ENCODE measurements around the gene MOSMO. TPM values are rescaled to one million over a fixed set of nuclear protein-coding genes. Genes with fewer than 3 reads are reported as not detected.
A peak's percentile ranks its signal among the peaks of the same experiment; 100 is the strongest.
"Not testable (repeated sequence)": the region's sequence is repeated elsewhere in the genome, so short reads cannot be mapped to it uniquely, and the experiment has no call there.

MOSMO gene
- total and polyA plus RNA-seq, 8 donors, result 3.7 to 8.0 (median 5.1) TPM

DNA sequence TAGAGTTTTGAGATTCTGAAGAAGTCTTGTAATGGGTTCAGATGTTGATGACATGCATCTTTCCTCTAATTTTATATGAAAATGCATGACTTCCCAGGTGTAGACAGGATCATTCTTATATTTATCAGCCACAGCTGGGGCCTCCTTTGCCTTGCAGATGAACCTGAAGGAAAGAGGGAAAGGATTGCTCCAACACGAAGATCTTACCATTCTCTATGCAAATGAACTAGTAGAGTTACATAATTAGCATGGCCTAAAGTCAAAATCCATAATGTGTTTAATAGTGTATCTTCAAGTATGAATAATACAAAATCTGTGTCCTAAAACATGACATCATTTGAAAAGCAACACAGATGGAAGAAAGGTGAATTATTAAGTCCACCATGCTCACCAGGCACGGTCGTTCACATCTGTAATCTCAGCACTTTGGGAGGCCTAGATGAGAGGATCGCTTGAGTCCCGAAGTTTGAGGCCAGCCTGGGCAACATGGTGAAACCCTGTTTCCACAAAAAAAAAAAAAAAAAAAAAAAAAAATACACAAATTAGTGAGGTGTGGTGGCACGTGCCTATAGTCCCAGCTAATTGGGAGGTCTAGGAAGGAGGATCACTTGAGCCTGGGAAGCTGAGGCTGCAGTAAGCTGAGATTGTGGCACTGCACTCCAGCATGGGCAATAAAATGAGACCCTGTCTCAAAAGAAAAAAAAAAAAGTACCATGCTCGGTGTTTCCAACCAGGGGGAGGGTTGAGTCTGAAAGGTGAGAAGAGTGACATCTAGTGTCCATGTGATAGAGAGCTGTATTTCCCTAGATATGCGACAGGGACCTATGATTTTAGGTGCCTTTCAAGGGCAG, 90.7 kb downstream of the MOSMO start:
- DNase-seq, result no peak
- no peaks in the 10 kb centered on the region for H3K9me3 ChIP-seq
- TF ChIP-seq, protein P1, sequence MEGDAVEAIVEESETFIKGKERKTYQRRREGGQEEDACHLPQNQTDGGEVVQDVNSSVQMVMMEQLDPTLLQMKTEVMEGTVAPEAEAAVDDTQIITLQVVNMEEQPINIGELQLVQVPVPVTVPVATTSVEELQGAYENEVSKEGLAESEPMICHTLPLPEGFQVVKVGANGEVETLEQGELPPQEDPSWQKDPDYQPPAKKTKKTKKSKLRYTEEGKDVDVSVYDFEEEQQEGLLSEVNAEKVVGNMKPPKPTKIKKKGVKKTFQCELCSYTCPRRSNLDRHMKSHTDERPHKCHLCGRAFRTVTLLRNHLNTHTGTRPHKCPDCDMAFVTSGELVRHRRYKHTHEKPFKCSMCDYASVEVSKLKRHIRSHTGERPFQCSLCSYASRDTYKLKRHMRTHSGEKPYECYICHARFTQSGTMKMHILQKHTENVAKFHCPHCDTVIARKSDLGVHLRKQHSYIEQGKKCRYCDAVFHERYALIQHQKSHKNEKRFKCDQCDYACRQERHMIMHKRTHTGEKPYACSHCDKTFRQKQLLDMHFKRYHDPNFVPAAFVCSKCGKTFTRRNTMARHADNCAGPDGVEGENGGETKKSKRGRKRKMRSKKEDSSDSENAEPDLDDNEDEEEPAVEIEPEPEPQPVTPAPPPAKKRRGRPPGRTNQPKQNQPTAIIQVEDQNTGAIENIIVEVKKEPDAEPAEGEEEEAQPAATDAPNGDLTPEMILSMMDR (IDR thresholded peaks at IDR 0.05), result peak in 3 of 4 donors; percentile 19 to 37 (median 35)
- ATAC-seq, result peak in 3 of 4 donors; percentile 75 to 89 (median 84)
- H3K27ac ChIP-seq, result no peak overlapping the region
- no peaks in the 10 kb centered on the region for H3K4me1 ChIP-seq
- WGBS, 2 donors, result 37 to 54% methylated on average over 8 of the region's 8 CpGs
- intact Hi-C loops (cut with DNase I), result no loop called here
- H3K36me3 ChIP-seq, result no peaks in the 10 kb centered on the region
- H3K4me3 ChIP-seq, result no peak overlapping the region
- FAIRE-seq, result no peak
- H3K27me3 ChIP-seq, result no peaks in the 10 kb centered on the region

GRCh38 chr16:22099256-22099975, 91.5 kb downstream of the MOSMO start:
- Histone ChIP-seq H3K27me3 (no peaks in the 10 kb centered on the region), H3K27ac (no peak overlapping the region), H3K4me3 (no peak overlapping the region), H3K9me3 (no peaks in the 10 kb centered on the region), H3K4me1 (no peaks in the 10 kb centered on the region), H3K36me3 (no peaks in the 10 kb centered on the region)
- no peak for ATAC-seq
- intact Hi-C loops (cut with DNase I), result no loop called here
- WGBS, 2 donors, result 70 to 72% methylated on average over 9 of the region's 9 CpGs
- DNase-seq, result no peak
- TF ChIP-seq, protein P1 (IDR thresholded peaks at IDR 0.05), result no peak
- no peak for FAIRE-seq

- TF ChIP-seq, protein P1 (IDR thresholded peaks at IDR 0.05), result no peak
- Histone ChIP-seq H3K9me3 (no peaks in the 10 kb centered on the region), H3K4me1 (no peaks in the 10 kb centered on the region), H3K27me3 (no peaks in the 10 kb centered on the region), H3K27ac (no peak overlapping the region), H3K4me3 (no peak overlapping the region), H3K36me3 (no peaks in the 10 kb centered on the region)
- ATAC-seq (no peak), FAIRE-seq (no peak), DNase-seq (no peak)
- intact Hi-C loops (cut with DNase I), result no loop called here
- WGBS, 2 donors, result 89 to 92% methylated on average over 1 of the region's 1 CpG
Observed at GRCh38 chr16:22103441-22103840, 95.5 kb downstream of the MOSMO start.

DNA sequence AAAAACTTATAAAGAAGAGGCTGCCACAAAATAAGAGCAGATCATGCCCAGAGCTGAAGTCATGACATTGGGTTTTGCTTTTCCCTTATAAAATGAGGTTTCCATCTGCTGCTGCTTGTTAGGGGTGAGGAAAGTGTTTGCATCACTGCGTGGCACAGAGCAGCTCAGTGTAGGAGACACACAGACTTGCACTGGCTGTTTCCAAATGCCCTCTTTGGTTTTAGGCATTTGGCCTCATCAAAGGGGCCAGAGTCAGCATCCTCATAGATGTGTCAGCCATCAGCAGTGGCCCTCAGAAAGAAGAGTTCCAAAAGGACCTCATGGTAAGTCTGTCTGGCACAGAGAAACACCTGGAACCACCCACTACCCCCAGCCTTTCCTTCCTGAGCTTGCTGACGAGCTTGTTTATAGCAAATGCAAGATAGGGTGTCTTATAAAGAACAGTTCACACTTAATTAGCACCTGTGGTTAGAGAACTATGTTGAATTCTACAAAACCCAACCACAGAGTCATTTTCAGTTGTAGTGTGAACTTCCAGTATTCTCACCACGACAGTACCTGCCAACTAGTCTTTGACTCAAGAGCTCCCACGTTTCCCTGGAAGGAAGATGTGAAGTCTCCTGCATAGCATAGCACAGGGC, 101.5 kb downstream of the MOSMO start:
- TF ChIP-seq, protein P1 (IDR thresholded peaks at IDR 0.05), result no peak
- no peaks in the 10 kb centered on the region for H3K9me3 ChIP-seq
- intact Hi-C loops (cut with DNase I), result no loop called here
- FAIRE-seq (no peak), DNase-seq (no peak), ATAC-seq (no peak)
- H3K4me1 ChIP-seq, result no peaks in the 10 kb centered on the region
- no peaks in the 10 kb centered on the region for H3K27me3 ChIP-seq
- 43 to 57% methylated on average over 4 of the region's 4 CpGs for WGBS, 2 donors
- H3K4me3 ChIP-seq, result no peak overlapping the region
- no peaks in the 10 kb centered on the region for H3K36me3 ChIP-seq
- no peak overlapping the region for H3K27ac ChIP-seq

- H3K4me1 ChIP-seq; DNase-seq; H3K4me3 ChIP-seq; H3K36me3 ChIP-seq; H3K9me3 ChIP-seq; H3K27me3 ChIP-seq; H3K27ac ChIP-seq; FAIRE-seq; intact Hi-C loops (cut with DNase I); ATAC-seq: not testable (repeated sequence)
- 66 to 78% methylated on average over 5 of the region's 5 CpGs for WGBS, 2 donors
Observed at GRCh38 chr16:22111629-22112028, 103.7 kb downstream of the MOSMO start.
